OCI-LY1 (cell line): ENCODE results near the gene TRIM66.

ENCODE experiments used
- H2AFZ ChIP-seq: fragments of 200-600 bp; sonication (generic), shearing (Covaris generic); 2 replicates; pipeline ENCODE4 v1.6.0; 2014; ENCODE audit warnings: antibody characterized with exemption, mild to moderate bottlenecking, low read length
- H3F3A ChIP-seq: fragments of 200-600 bp; sonication (generic), shearing (Covaris generic); 2 replicates; pipeline ENCODE4 v1.6.0; 2014; ENCODE audit warnings: mild to moderate bottlenecking, antibody characterized with exemption, low read length, moderate library complexity; ENCODE audit not compliant: insufficient read depth
- H3K27ac ChIP-seq: fragments of 200-600 bp; sonication (generic); 2 replicates; pipeline ENCODE4 v1.5.1; 2014; ENCODE audit warnings: low read length, mixed run types, mild to moderate bottlenecking, low read depth; ENCODE audit not compliant: poor library complexity, severe bottlenecking
- H3K27me3 ChIP-seq: fragments of 200-600 bp; sonication (generic); 2 replicates; pipeline ENCODE4 v1.6.0; 2014; ENCODE audit warnings: antibody characterized with exemption, mild to moderate bottlenecking, low read length, moderate library complexity; ENCODE audit not compliant: insufficient read depth
- H3K36me3 ChIP-seq: fragments of 200-600 bp; sonication (generic); 2 replicates; pipeline ENCODE4 v1.6.1; 2014; ENCODE audit warnings: mild to moderate bottlenecking, antibody characterized with exemption, low read length, moderate library complexity, mixed read lengths; ENCODE audit not compliant: insufficient read depth
- H3K4me1 ChIP-seq: fragments of 200-600 bp; sonication (generic); 2 replicates; pipeline ENCODE4 v1.5.1; 2014; ENCODE audit warnings: mild to moderate bottlenecking, low read length, moderate library complexity; ENCODE audit not compliant: insufficient read depth, severe bottlenecking
- H3K4me2 ChIP-seq: fragments of 200-600 bp; sonication (generic), shearing (Covaris generic); 2 replicates; pipeline ENCODE4 v1.6.1; 2014; ENCODE audit warnings: low read length
- H3K4me3 ChIP-seq: fragments of 200-600 bp; sonication (generic); 2 replicates; pipeline ENCODE4 v1.5.1; 2014; ENCODE audit warnings: low read length, low read depth, mild to moderate bottlenecking, mixed read lengths; ENCODE audit not compliant: poor library complexity, severe bottlenecking
- H3K79me2 ChIP-seq: fragments of 200-600 bp; shearing (Covaris generic); 2 replicates; pipeline ENCODE4 v1.6.1; 2016; ENCODE audit warnings: mixed run types, low read length, mixed read lengths; ENCODE audit not compliant: insufficient read depth
- H3K9ac ChIP-seq: fragments of 200-600 bp; sonication (generic), shearing (Covaris generic); 2 replicates; pipeline ENCODE4 v1.6.1; 2014; ENCODE audit warnings: mild to moderate bottlenecking, low read length, mixed read lengths
- H3K9me2 ChIP-seq: fragments of 200-600 bp; sonication (generic), shearing (Covaris generic); 2 replicates; pipeline ENCODE4 v1.6.1; 2014; ENCODE audit warnings: low read depth, mild to moderate bottlenecking, low read length, mixed read lengths
- H3K9me3 ChIP-seq: fragments of 200-600 bp; shearing (Covaris generic); 2 replicates; pipeline ENCODE4 v1.6.1; 2014; ENCODE audit warnings: low read length, mixed read lengths
- H4K20me1 ChIP-seq: fragments of 200-600 bp; sonication (generic), shearing (Covaris generic); 2 replicates; pipeline ENCODE4 v1.6.0; 2016; ENCODE audit warnings: mild to moderate bottlenecking, low read length; ENCODE audit not compliant: insufficient read depth
- CTCF ChIP-seq: fragments of 200-600 bp; sonication (generic), shearing (Covaris generic); IDR thresholded peaks from 2 replicates; pipeline ENCODE4 v1.5.1; 2017; ENCODE audit warnings: mild to moderate bottlenecking, antibody characterized with exemption, low read length, moderate library complexity, mixed read lengths
- EZH2 ChIP-seq: fragments of 200-600 bp; sonication (generic), shearing (Covaris generic); IDR thresholded peaks from 2 replicates; pipeline ENCODE4 v1.8.0; 2017; ENCODE audit warnings: borderline replicate concordance, mixed run types, mild to moderate bottlenecking, antibody characterized with exemption, low read length, moderate library complexity, mixed read lengths

TRIM66 gene

GRCh38 chr11:8652140-8652539 lies 30.3 kb downstream of the TRIM66 start:
- TF ChIP-seq EZH2 (no peak), CTCF (no peak)
- H4K20me1 ChIP-seq: no peaks in the 10 kb centered on the region
- no peaks in the 10 kb centered on the region for H3K9me3 ChIP-seq
- H3K79me2 ChIP-seq: no peaks in the 10 kb centered on the region
- H3K4me3 ChIP-seq: no peak overlapping the region
- no peaks in the 10 kb centered on the region for H3K4me1 ChIP-seq
- no peak overlapping the region for H3K27ac ChIP-seq
- H3K9ac ChIP-seq: no peak overlapping the region
- peaks cover 29% of the 10 kb centered on the region; the same call in 1 of the 2 replicates for H3K36me3 ChIP-seq
- H3K4me2 ChIP-seq: no peak overlapping the region
- H2AFZ ChIP-seq: no peak overlapping the region
- H3K9me2 ChIP-seq: no peaks in the 10 kb centered on the region
- H3F3A ChIP-seq: no peaks in the 10 kb centered on the region
- H3K27me3 ChIP-seq: no peaks in the 10 kb centered on the region

GRCh38 chr11:8650401-8650990 lies 32.0 kb downstream of the TRIM66 start:
- Histone ChIP-seq H3K36me3 (peaks cover 41% of the 10 kb centered on the region; the same call in 1 of the 2 replicates), H2AFZ (no peak overlapping the region), H3K4me3 (no peak overlapping the region), H3K79me2 (no peaks in the 10 kb centered on the region), H3K27ac (no peak overlapping the region), H3K27me3 (no peaks in the 10 kb centered on the region), H3F3A (no peaks in the 10 kb centered on the region), H3K9me2 (no peaks in the 10 kb centered on the region), H3K4me1 (no peaks in the 10 kb centered on the region), H3K4me2 (no peak overlapping the region), H4K20me1 (no peaks in the 10 kb centered on the region), H3K9me3 (no peaks in the 10 kb centered on the region), H3K9ac (no peak overlapping the region)
- no peak for TF ChIP-seq CTCF
- TF ChIP-seq EZH2: no peak

- no peak overlapping the region for H3K27ac ChIP-seq
Measured at GRCh38 chr11:8649361-8649760, 33.1 kb downstream of the TRIM66 start.

More at GRCh38 chr11:8649361-8649760, 33.1 kb downstream of the TRIM66 start:
- Histone ChIP-seq H2AFZ (no peak overlapping the region), H4K20me1 (no peaks in the 10 kb centered on the region), H3K9me2 (no peaks in the 10 kb centered on the region), H3K4me2 (no peak overlapping the region), H3K9me3 (no peaks in the 10 kb centered on the region), H3K79me2 (no peaks in the 10 kb centered on the region), H3K9ac (no peak overlapping the region), H3F3A (no peaks in the 10 kb centered on the region), H3K4me1 (no peaks in the 10 kb centered on the region), H3K27me3 (no peaks in the 10 kb centered on the region), H3K4me3 (no peak overlapping the region), H3K36me3 (peaks cover 52% of the 10 kb centered on the region; the same call in 1 of the 2 replicates)
- TF ChIP-seq CTCF: no peak
- no peak for TF ChIP-seq EZH2
